CD1c-positive myeloid dendritic cell (primary cell): ENCODE results near the gene LRG1.
A peak's percentile ranks its signal among the peaks of the same experiment; 100 is the strongest.
"Not testable (repeated sequence)": the region's sequence is repeated elsewhere in the genome, so short reads cannot be mapped to it uniquely, and the experiment has no call there.

Experiments
- DNase-seq: peaks from one replicate; pipeline ENCODE4 v3.0.0-alpha.2; 2016; ENCODE audit errors: extremely low spot score

LRG1 gene

GRCh38 chr19:4553092-4553695, 13.4 kb upstream of the LRG1 start:
- DNase-seq = no peak

DNA sequence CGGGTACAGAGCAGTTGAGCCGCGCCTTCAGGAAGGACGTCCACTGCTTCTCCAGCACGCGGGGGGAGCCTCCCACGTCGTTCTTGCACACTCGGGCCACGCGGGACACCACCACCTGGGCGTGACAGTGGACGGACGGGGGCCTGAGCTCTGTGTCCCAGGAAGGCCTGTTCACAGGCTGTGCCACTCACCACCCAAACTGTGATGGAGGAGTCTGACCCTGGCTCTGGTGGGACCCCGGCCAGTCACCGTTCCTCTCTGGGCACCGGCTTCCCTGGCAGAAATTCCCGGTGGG, 12.6 kb upstream of the LRG1 start:
- no peak for DNase-seq

DNA sequence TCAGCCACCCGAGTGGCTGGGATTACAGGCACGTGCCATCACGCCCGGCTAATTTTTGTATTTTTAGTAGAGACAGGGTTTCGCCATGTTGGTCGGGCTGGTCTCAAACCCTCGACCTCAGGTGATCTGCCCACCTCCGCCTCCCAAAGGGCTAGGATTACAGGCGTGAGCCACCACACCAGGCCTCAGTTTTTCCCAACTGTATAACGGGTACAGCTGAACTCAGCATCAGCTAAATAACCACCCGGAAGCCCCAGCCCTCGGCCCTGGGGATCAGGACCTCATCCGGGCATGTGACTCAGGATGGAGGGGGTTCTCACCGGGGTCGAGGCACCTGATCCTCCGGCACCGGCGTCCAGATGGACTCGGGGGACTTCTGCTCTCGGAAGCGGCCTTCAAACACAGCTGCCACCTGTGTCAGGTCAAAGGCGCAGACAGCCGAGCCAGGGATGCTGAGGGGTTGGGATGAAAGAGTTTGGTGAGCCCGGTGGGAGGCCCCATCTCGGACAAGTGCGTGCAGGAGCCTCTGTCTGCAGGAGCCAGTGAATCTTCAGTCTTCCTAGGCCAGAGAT, 10.7 kb upstream of the LRG1 start:
- DNase-seq = no peak

- DNase-seq = no peak
Observed at GRCh38 chr19:4550018-4550417, 10.2 kb upstream of the LRG1 start.

DNA sequence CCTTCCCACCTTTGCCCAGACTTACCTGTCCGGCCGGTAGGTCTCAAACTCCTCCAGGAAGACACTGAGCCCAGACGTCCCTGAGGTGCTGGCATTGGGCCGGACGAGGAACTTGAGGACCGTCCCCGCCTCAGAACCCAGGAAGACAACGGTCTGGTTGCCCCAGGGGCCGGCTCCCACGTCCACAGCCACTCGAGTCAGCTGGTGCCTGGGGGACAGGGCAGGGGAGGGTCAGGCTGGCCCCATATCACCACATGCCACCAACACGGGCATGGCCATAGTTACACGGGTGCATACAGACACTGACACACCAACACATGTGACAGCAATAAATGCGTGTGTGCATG, 8.4 kb upstream of the LRG1 start:
- DNase-seq = no peak

DNA sequence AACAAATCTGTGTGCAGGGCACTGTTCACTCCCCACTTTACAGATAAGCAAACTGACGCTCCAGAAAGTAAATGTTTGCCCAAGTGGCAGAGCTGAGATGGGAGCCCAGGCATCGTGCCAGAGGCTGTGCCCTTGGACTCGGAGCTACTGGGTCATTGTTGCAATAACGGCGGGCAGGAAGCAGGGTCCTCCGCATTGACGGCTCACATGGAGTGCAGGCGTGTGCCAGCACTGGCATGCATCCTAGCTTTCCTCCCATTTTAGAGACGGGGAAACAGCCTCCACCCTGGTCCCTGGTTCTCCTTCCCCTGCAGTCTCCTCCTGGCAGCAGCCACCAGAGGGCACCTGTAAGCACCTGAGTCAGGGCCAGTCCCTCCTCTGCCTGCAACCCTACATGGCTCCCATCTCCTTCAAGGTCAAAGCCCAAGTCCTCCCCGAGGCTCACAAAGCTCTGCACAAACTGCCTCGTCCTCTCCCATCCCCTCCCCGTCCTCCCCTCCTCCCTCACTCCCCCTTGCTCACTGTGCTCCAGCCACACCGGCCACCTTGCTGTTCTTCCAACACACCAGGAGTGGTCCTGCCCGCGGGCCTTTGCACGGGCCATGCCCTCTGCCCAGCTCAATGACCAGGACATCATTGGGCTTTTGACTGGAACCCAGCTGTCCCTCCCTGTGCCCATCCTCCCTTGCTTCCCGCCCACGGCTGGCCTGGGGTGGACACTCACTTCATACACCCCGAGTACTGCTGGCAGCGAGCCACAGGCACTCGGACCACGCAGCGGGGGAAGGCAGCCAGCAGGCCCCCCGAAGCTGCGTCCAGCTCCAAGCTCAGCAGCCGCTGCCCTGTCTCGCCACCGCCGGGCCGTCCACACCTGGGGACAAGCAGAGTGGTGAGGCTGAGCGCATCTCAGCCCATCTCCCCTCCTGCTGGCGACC, 7.7 kb upstream of the LRG1 start:
- peak; percentile 12 for DNase-seq

- peak; percentile 20 for DNase-seq
Observed at GRCh38 chr19:4543842-4544647, 4.2 kb upstream of the LRG1 start.

GRCh38 chr19:4542896-4543841, 3.3 kb upstream of the LRG1 start:
- DNase-seq = peak; percentile 86

DNA sequence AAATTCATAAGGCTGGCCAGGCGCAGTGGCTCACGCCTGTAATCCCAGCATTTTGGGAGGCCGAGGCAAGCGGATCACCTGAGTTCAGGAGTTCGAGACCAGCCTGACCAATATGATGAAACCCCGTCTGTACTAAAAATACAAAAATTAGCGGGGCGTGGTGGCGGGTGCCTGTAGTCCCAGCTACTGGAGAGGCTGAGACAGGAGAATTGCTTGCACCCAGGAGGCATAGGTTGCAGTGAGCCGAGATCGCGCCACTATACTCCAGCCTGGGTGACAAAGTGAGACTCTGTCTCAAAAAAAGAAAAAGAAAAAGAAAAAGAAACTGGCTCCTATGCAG, 1.9 kb upstream of the LRG1 start:
- not testable (repeated sequence) for DNase-seq

DNA sequence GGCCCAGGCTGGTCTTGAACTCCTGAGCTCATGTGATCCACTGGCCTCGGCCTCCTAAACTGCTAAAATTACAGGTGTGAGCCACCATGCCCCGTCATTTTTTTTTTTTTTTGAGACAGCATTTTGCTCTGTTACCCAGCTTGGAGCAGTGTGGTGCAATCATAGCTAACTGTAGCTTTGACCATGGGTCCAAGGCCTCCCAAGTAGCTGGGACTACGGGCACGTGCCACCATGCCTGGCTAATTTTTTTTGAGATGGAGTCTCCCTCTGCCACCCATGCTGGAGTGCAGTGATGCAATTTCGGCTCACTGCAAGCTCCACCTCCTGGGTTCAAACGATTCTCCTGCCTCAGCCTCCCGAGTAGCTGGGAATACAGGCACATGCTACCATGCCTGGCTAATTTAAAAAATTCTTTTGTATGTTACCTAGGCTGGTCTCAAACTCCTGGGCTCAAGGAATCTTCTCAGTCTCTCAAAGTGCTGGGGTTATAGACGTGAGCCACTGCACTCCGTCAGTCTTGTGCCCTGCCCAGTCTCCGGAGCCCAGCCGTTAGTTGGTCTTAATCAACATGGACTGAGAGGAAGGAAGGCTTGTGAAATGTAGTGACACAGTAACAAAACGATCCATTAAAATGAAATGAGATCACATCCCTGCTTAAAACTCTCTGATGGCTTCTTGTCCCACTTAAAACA, 1.4 kb upstream of the LRG1 start:
- peak; percentile 60 for DNase-seq

GRCh38 chr19:4539169-4539692, 605 bp downstream of the LRG1 start:
- DNase-seq = no peak

- DNase-seq = no peak
Observed at GRCh38 chr19:4538601-4538954, 1.3 kb downstream of the LRG1 start.

- DNase-seq = no peak
Observed at GRCh38 chr19:4537953-4538600, 1.8 kb downstream of the LRG1 start.

DNA sequence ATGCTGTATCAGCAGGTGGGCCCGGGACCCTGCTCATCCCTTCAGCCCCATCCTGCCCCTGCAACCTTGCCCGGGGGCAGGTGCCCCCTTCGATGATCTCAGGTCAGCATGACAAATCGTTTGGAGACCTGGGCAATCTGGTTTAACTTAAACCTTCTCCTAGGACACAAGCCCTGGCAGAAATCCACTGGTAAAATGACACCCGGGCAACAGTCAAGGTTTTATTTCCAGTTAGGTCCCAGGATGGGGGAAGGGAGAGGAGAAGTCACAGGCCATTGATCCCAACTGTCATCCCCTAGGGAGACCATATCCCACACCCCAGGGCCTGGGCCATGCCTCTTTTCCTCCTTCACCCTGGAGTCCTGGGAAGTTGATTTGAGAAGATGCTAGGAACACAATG, 3.0 kb downstream of the LRG1 start:
- no peak for DNase-seq

- peak; percentile 75 for DNase-seq
Observed at GRCh38 chr19:4534836-4535658, 4.8 kb downstream of the LRG1 start, which contains the start of gene PLIN5. PLIN5 (minus strand) TSS chr19:4535224; CDS start chr19:4534074, 1,150 bp downstream.

GRCh38 chr19:4533835-4534424, 5.9 kb downstream of the LRG1 start:
- no peak for DNase-seq

- no peak for DNase-seq
Observed at GRCh38 chr19:4533334-4533733, 6.5 kb downstream of the LRG1 start.

- no peak for DNase-seq
Observed at GRCh38 chr19:4531562-4532165, 8.2 kb downstream of the LRG1 start.
